Activated CD4-positive, alpha-beta T cell treated with anti-CD3 and anti-CD28 coated beads, Interleukin-2, amount 50 U/mL, for 48 hours (primary cell): Measurements from ENCODE around the gene AVPI1.

Experiments used
- DNase-seq, 2 experiments: peaks; one replicate each; pipeline ENCODE4 v3.0.0-alpha.2; 2020

AVPI1 gene, protein sequence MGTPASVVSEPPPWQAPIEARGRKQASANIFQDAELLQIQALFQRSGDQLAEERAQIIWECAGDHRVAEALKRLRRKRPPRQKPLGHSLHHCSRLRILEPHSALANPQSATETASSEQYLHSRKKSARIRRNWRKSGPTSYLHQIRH

GRCh38 chr10:97686962-97687784 lies at the start of gene AVPI1:
Gene AVPI1, minus strand, starts transcription at chr10:97687241. Its CDS starts 7,336 bp downstream, at chr10:97679905.
- peak; percentile 93 to 94 for DNase-seq

DNA sequence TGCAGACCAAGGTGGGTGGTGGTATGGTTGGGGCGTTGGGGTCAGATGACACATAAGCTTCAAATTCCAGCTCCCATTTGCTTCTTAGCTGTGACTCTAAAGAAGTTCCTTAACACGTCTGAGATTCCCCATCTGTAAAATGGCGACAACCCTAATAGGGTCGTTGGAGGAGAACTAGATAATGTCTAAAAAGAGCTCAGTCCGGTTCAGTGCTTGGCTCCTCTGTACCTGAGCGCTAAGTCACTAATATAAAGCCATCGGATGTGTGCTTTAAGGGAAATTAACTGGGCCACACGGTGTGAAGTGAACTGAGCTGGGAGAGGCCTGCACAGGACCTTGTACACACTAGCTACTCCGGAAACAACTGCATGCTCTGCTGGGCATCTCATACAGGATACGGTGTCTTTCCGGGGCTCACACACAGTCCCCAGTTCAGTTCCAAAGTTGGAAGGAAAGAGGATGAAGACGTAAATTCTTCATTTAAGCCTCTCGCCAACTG lies 49.4 kb upstream of the AVPI1 start:
- no peak for DNase-seq

- DNase-seq = no peak
Measured at GRCh38 chr10:97734021-97734420, 47.0 kb upstream of the AVPI1 start.

DNA sequence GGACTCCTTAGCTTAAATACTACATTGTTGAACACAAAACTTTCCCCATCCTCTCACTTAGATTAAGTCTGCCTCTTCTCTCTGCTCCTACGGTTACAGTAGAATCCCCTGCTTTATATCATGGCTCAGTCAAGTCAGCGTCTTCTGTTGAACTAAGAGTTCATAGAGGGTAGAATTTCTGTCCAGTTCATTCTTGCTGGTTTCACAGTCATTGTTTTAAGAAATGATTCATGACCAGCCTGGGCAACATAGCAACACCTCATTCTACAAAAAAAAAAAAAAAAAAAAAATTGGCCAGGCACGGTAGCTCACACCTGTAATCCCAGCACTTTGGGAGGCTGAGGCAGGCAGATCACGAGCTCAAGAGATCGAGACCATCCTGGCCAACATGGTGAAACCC lies 46.2 kb upstream of the AVPI1 start:
- DNase-seq = no peak

- no peak for DNase-seq
Measured at GRCh38 chr10:97732052-97732359, 45.0 kb upstream of the AVPI1 start.

- peak; percentile 59 to 68 for DNase-seq
Measured at GRCh38 chr10:97731346-97732051, 44.5 kb upstream of the AVPI1 start.

GRCh38 chr10:97729014-97729413 lies 42.0 kb upstream of the AVPI1 start:
- DNase-seq = no peak

GRCh38 chr10:97726636-97727178 lies 39.7 kb upstream of the AVPI1 start:
- DNase-seq = no peak

- no peak for DNase-seq
Measured at GRCh38 chr10:97724341-97724941, 37.4 kb upstream of the AVPI1 start.

DNA sequence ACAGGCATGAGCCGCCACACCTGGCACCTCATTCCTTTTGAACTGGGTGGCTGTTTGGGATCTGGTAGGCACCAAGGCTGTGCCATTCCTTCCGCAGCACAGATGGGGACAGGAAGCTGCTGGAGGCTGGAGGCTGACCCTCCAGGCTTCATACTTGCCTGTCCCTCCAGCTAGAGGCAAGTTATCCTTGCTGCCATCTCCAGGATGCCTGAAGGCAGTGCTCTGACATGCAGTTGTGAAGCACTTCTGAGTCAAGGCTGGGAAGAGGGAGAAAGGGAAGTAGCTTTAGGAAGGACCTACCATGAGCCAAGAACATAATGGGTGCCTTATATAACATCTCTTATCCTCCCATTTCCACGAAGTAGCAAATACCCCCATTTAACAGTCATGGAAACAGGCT lies 36.0 kb upstream of the AVPI1 start:
- no peak for DNase-seq

- no peak for DNase-seq
Measured at GRCh38 chr10:97721871-97722780, 35.1 kb upstream of the AVPI1 start.

DNA sequence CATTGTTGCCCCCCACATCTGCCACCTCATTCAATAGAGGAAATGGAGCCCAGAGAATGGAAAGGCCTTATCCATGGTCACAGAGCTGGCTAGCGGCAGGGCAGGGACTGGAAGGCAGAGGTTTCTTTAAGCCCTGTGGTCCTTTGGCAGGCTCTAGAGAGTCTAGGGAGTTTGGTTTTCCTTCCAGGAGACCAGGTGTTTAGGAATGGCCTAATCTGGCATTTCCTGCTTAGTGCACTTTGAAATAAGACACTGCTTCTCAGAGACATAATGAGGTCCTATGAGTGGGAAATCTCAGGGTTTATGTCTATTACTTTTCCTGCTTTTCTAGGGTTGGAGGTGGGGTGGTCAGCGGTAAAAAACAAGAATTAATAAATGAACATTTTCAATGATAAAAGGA lies 32.6 kb upstream of the AVPI1 start:
- no peak for DNase-seq

DNA sequence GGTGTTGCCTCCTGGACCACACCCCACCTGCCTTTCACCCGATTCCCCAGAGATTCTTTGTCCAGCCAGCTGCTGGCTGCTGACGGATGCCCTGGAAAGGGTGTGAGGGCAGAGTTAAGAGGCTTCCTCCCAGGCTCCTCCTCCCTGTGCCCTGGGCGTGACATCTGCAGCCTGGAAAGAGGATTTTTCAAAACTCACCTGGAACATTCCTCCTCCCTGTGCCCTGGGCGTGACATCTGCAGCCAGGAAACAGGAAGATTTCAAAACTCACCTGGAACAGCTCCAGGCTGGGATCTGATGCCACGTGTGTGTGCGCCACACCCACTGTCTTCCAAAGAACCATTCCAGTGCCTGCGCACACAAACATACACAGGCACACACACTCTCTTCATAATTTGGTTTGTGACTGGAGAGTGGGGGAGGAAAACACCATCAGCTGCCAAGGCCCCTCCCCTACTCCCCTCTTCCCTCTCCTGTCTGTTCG lies 31.7 kb upstream of the AVPI1 start:
- DNase-seq = no peak

- no peak for DNase-seq
Measured at GRCh38 chr10:97718178-97718577, 31.1 kb upstream of the AVPI1 start.

DNA sequence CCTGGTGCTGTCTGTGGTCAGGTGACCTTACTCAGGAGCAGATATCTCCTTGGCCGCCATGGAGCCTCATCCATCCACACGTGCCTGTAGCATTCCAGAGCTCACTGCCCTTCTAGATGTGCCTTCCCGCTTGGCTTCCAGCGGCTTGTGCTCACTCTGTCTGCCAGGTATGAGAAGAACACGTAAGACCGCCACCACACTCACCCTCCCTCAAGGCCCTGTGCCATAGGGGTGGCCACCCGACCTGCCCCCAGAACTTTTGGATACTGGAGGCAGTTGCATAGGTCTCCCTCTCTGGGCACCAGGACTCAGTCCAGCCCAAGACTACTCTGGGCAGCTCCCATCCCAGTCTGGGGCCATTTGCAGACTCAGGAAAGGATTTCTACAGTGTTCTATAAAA lies 30.6 kb upstream of the AVPI1 start:
- no peak for DNase-seq

- no peak for DNase-seq
Measured at GRCh38 chr10:97715259-97715874, 28.3 kb upstream of the AVPI1 start.

GRCh38 chr10:97714401-97715258 lies 27.6 kb upstream of the AVPI1 start:
- DNase-seq = peak in 1 of 2 experiments; percentile 49

GRCh38 chr10:97713826-97714400 lies 26.9 kb upstream of the AVPI1 start:
- peak; percentile 53 to 62 for DNase-seq

DNA sequence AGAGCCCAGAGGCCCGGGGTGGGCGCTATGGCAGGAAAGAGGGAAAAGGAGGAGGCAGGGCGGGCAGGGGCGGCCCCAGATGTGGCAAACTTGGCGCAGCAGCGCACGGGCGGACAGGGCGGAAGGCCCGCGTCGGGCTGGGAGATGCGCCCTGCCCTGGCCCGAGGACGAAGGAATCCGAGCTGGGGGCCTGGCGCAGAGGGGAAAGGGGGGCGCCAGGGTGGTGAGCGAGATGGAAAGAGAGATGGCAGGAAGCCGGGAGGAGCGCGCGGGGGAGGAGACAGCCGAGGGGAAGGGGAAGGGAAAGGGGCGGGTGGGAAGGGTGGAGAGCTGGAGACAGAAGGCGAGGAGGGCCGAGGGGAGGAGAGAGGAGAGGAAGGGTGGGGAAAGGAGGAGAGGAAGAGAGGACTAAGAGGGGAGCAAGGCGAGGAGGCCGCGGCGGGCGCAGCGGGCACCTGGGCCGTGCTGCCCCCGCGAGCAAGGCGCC lies 26.3 kb upstream of the AVPI1 start, which contains the start of gene MARVELD1:
Gene MARVELD1, plus strand, starts transcription at position 392 of the 487 bp plus-strand sequence. CDS start 147 bp downstream, outside the sequence.
- peak; percentile 19 to 40 for DNase-seq
